Esophagus (tissue), 2 donors: ENCODE results near the gene SIGLEC15. TPM values are rescaled to one million over a fixed set of nuclear protein-coding genes. Genes with fewer than 3 reads are reported as not detected.

Source experiments
- H3K27ac ChIP-seq, 2 donors: one replicate each; pipeline ENCODE4 v1.5.1; 2013; ENCODE audit warnings: low read depth in 2 of 2, mild to moderate bottlenecking in 2 of 2, inconsistent platforms in 1 of 2, low read length in 1 of 2, moderate library complexity in 1 of 2
- H3K27me3 ChIP-seq, 2 donors: one replicate each; pipeline ENCODE4 v1.6.1; 2013; ENCODE audit warnings: low read length in 2 of 2, control low read depth in 1 of 2, mild to moderate bottlenecking in 1 of 2; ENCODE audit not compliant: insufficient read depth in 2 of 2, control insufficient read depth in 1 of 2
- H3K36me3 ChIP-seq, 2 donors: one replicate each; pipeline ENCODE4 v1.6.1; 2013; ENCODE audit warnings: low read length in 1 of 2; ENCODE audit not compliant: control insufficient read depth in 2 of 2, insufficient read depth in 2 of 2
- H3K4me1 ChIP-seq, 2 donors: one replicate each; pipeline ENCODE4 v1.6.1; 2013; ENCODE audit warnings: low read length in 1 of 2; ENCODE audit not compliant: control insufficient read depth in 2 of 2, insufficient read depth in 2 of 2
- H3K4me3 ChIP-seq, 2 donors: one replicate each; pipeline ENCODE4 v1.5.1; 2013; ENCODE audit warnings: low read length in 2 of 2, mild to moderate bottlenecking in 2 of 2, low read depth in 1 of 2, moderate library complexity in 1 of 2
- H3K9me3 ChIP-seq, 2 donors: one replicate each; pipeline ENCODE4 v1.6.1; 2013; ENCODE audit warnings: mild to moderate bottlenecking in 2 of 2, low read depth in 1 of 2, low read length in 1 of 2, moderate library complexity in 1 of 2; ENCODE audit not compliant: control insufficient read depth in 2 of 2, insufficient read depth in 1 of 2
- WGBS, 2 donors: extraction: QIAGEN DNeasy Blood & Tissue Kit; methylation state at CpG; one replicate each; pipeline ENCODE4 v1.1.7; 2013; 5-methylcytosine and 5-hydroxymethylcytosine counted together
- polyA plus RNA-seq, 2 donors: library from polyadenylated mRNA; stranded (reverse); fragments of 200-250 nt; gene quantifications; one replicate each; pipeline ENCODE4 v1.2.3, GENCODE V29; 2013
- donor health status: healthy with polysubstance abuse.
- donor health status: Bipolar disorder and iron deficiency.

SIGLEC15 gene
- polyA plus RNA-seq, 2 donors: 0.02 TPM; not detected in 1

DNA sequence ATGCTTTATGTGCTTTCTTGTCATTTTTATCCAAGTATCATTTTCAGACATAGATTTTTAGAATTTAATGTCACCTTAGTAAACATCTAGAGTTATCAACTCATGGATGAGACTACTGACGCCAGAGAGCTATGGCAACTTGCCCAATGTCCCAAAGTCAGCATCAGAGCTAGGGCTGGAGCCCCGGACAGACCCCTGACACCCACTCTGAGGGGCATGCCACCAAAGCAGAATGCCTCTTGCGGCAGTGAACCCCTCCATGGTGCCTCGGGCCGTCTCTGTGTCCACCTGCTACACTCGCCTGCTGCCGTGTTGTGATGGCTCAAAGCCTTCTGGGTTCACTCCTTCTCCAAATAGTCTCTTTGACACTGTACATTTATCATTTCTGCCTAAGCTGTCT lies 5.4 kb downstream of the SIGLEC15 start:
- H3K4me1 ChIP-seq: peaks cover 2 to 6% of the 10 kb centered on the region in 2 donors
- no peak overlapping the region for H3K4me3 ChIP-seq
- 65 to 83% methylated on average over 7 of the region's 7 CpGs for WGBS, 2 donors
- H3K27me3 ChIP-seq: peaks cover 7 to 17% of the 10 kb centered on the region in 2 donors
- H3K36me3 ChIP-seq: no peaks in the 10 kb centered on the region
- no peak overlapping the region for H3K27ac ChIP-seq
- peaks cover 0 to 2% of the 10 kb centered on the region in 2 donors for H3K9me3 ChIP-seq

DNA sequence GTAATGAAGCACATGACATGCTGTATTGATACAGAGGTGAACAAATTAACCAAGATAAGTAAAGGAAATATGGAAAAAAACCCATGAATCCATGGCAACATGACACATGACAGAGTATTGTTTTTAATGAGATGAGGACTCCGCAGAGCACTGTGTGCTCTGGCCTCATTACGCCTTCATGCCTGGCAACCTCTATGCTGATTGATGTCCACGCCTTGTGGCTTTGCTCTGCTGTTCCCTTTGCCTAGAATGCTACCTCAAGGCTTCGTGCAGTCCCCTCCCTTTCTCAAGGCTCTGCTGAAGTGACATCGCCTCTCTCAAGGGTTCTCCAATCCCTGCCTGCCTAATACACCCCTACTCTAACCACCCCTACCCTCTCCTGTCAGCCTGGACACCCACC lies 8.4 kb downstream of the SIGLEC15 start:
- no peak overlapping the region for H3K27ac ChIP-seq

DNA sequence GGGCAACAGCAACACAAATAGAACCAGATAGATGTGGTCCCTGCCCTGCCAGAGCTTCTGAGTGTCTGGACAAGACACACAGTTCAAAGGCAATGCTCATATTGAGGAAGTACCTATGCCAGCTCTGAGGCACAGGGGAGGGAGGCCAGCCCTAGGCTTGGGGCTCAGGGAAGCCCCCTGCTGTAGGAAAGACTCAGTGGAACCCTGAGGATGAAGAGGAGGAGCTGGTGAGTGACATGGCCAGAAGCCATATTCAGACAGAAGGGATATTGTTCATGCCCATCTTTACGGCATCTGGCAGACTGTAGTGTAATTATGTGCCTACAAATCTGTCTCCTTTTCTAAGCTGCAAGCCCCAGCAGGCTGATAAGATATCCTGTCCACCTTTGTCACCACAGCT lies 8.8 kb downstream of the SIGLEC15 start:
- H3K27ac ChIP-seq: no peak overlapping the region
- no peaks in the 10 kb centered on the region for H3K36me3 ChIP-seq
- H3K9me3 ChIP-seq: peaks cover 0 to 2% of the 10 kb centered on the region in 2 donors
- peaks cover 2 to 8% of the 10 kb centered on the region in 2 donors for H3K4me1 ChIP-seq
- H3K4me3 ChIP-seq: no peak overlapping the region
- 80 to 83% methylated on average over 1 of the region's 1 CpG for WGBS, 2 donors
- peaks cover 21 to 22% of the 10 kb centered on the region in 2 donors for H3K27me3 ChIP-seq

More for the DNA sequence above, 8.4 kb downstream of the SIGLEC15 start:
- Histone ChIP-seq H3K27me3 (peaks cover 16 to 22% of the 10 kb centered on the region in 2 donors), H3K4me1 (peaks cover 2 to 7% of the 10 kb centered on the region in 2 donors), H3K4me3 (no peak overlapping the region), H3K36me3 (no peaks in the 10 kb centered on the region), H3K9me3 (peaks cover 0 to 2% of the 10 kb centered on the region in 2 donors)
- WGBS, 2 donors: 69 to 80% methylated on average over 5 of the region's 5 CpGs

DNA sequence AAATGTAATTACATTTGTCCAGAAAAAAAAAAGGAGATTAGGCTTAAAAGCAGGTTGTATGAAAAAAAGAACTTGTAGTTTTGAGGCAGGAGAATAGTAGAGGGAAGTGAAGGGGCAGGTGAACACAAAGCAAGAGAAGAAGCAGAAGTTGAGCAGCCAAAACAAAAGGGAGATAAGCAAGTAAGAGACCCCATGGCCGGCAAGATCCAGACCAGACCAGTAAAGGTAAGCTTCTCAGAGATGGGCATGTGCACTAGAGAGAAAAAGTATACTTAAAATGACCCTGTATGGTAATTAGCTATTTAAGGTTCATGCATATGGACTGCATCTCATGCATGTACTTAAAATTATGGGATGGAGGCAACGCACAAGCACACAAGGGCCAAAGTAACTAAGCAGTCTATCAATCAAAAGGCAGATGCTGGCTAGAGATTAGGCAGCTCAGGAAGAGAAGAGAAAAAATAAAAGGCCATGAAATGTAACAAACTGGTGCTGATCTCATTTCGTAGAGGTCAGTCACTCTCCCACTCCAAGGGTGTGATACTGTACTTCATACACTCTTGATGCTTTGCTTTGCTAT lies 9.7 kb downstream of the SIGLEC15 start:
- H3K4me3 ChIP-seq: no peak overlapping the region

DNA sequence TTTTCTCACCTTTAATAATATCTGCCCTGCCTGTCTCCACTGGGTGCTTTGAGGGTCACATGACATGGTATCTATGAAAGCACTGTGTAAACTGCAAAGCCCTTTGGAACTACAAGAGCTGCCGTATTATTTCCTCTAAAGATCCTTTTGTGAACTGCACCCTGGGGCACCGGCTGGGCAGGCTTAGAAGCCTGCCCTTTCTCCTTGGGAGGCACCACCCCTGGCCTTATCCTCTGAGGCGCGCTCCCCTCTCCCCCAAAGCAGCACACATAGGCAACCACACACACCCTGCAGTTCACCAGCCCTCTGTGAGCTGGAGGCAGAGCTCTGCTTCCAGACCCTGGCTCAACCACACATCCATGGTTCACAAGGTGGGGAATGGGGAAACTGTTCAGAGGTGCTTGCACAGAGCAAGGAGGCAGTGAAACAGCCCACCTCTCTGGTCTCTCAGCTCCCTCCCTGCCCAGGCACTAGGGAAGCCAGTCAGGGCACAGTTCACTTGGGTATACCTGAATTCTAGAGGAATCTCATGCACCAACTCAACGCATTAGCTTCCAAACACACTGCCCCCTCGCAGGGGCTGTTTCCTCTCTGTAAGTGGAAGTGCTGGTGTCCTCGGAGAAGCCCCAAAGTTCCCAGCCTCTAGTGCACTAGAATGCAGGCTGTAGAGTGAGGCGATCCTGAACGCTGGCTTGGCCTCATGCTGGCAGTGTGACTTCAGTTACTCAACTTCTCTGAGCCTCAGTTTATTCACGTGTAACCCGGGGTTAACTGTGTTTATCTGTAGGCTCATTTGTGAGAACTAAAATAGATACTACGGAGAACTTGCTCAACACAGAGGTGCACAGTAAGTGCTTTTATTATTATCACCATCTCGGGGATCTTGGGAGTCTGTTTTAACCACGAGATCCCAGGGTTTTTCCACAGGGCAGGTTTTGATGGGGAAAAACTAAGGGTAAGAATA lies 11.0 kb downstream of the SIGLEC15 start:
- 53 to 56% methylated on average over 14 of the region's 14 CpGs for WGBS, 2 donors
- peaks cover 0 to 2% of the 10 kb centered on the region in 2 donors for H3K9me3 ChIP-seq
- H3K27me3 ChIP-seq: peaks cover 20 to 21% of the 10 kb centered on the region in 2 donors
- no peak overlapping the region for H3K27ac ChIP-seq
- H3K36me3 ChIP-seq: no peaks in the 10 kb centered on the region
- peaks cover 2 to 8% of the 10 kb centered on the region in 2 donors for H3K4me1 ChIP-seq
- no peak overlapping the region for H3K4me3 ChIP-seq

More for the DNA sequence above, 9.7 kb downstream of the SIGLEC15 start:
- no peaks in the 10 kb centered on the region for H3K36me3 ChIP-seq
- peaks cover 2 to 8% of the 10 kb centered on the region in 2 donors for H3K4me1 ChIP-seq
- peaks cover 0 to 2% of the 10 kb centered on the region in 2 donors for H3K9me3 ChIP-seq
- H3K27me3 ChIP-seq: peaks cover 20 to 21% of the 10 kb centered on the region in 2 donors
- 62 to 66% methylated on average over 3 of the region's 3 CpGs for WGBS, 2 donors
- no peak overlapping the region for H3K27ac ChIP-seq

DNA sequence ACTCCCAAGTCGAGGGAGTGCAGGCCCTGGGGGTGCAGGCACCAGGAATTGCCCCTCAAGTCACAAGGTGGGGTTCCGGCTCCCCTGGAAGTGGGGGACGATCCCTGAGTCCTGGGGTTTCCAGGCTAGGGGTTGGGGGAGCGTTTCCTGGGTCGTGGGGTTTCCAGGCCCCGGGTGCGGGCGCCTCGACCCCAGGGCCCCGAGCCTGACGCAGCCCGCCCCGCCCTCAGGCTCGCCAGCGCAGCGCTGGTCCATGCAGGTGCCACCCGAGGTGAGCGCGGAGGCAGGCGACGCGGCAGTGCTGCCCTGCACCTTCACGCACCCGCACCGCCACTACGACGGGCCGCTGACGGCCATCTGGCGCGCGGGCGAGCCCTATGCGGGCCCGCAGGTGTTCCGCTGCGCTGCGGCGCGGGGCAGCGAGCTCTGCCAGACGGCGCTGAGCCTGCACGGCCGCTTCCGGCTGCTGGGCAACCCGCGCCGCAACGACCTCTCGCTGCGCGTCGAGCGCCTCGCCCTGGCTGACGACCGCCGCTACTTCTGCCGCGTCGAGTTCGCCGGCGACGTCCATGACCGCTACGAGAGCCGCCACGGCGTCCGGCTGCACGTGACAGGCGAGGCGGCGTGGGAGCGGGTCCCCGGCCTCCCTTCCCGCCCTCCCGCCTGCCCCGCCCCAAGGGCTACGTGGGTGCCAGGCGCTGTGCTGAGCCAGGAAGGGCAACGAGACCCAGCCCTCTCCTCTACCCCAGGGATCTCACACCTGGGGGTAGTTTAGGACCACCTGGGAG lies 12.0 kb downstream of the SIGLEC15 start:
- H3K9me3 ChIP-seq: no peaks in the 10 kb centered on the region
- H3K4me3 ChIP-seq: peak overlapping the region; percentile 14 to 28
- H3K36me3 ChIP-seq: no peaks in the 10 kb centered on the region
- 8% methylated on average over 53 to 84 of the region's 84 CpGs for WGBS, 2 donors
- H3K27me3 ChIP-seq: peaks cover 19 to 21% of the 10 kb centered on the region in 2 donors
- H3K27ac ChIP-seq: no peak overlapping the region
- H3K4me1 ChIP-seq: peaks cover 2 to 8% of the 10 kb centered on the region in 2 donors

DNA sequence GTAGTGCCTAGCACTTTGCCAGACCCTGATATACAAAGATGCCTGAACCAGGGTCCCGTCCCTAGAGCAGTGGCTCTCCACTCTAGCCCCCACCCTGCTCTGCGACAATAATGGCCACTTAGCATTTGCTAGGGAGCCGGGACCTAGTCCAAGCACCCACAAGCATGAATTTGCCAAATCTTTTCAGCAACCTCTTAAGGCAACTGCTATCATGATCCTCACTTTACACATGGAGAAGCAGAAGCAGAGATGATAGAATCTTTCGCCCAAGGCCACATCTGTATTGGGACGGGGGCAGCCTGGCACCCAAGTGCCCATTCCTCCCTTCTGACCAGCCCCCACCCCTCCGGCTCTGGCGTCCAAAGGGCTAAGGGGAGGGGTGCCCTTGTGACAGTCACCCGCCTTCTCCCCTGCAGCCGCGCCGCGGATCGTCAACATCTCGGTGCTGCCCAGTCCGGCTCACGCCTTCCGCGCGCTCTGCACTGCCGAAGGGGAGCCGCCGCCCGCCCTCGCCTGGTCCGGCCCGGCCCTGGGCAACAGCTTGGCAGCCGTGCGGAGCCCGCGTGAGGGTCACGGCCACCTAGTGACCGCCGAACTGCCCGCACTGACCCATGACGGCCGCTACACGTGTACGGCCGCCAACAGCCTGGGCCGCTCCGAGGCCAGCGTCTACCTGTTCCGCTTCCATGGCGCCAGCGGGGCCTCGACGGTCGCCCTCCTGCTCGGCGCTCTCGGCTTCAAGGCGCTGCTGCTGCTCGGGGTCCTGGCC lies 13.0 kb downstream of the SIGLEC15 start:
- H3K4me3 ChIP-seq: no peak overlapping the region
- WGBS, 2 donors: 16 to 28% methylated on average over 41 to 53 of the region's 53 CpGs
- no peak overlapping the region for H3K27ac ChIP-seq
- peaks cover 13 to 21% of the 10 kb centered on the region in 2 donors for H3K27me3 ChIP-seq
- peaks cover 2 to 8% of the 10 kb centered on the region in 2 donors for H3K4me1 ChIP-seq
- H3K36me3 ChIP-seq: no peaks in the 10 kb centered on the region
- no peaks in the 10 kb centered on the region for H3K9me3 ChIP-seq

DNA sequence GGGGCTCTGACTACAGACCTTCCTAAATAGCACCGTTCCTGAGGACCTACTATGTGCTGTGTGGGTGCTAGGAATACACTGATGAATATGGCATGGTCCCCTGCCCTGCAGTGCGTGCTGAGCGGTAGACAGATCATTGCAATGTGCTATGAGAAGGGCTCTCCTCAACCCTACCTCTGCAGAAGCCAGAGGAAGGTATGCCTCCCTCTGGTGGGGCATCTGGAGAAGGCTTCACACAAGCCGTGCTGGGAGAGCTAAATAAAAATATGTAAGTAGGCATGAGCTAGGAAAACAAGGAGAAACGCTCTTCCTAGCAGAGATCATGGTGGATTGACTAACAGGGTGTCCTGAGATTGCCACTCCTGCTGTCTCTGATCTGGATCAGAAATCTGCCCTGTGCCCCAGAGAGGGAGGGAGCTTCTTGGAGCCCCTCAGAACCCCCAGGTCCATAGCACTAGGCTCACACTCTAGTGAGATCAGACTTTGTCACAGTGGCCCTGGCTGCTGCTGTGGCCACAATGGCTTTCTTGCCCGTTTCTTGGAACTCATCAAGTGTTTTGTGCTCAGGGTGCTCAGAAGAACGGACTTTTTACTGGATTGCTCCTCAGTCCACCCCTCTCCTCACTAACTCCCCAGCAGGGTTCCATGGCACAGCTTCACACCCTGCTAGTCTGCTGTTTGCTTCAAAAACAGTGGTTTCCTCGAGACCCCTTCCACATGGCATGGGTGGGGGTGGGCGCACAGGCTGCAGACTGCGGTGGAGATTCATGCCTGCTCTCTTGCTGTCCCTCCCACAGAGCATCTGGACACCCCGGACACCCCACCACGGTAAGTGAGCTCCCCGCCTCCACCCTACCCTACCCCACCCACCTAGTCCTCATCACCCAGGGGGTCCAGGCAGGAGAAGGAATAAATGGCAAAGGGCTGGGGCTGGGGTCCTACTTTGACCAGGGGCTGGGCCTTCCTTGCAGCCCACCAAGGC lies 14.2 kb downstream of the SIGLEC15 start:
- no peak overlapping the region for H3K4me3 ChIP-seq
- 57% methylated on average over 13 of the region's 13 CpGs for WGBS, 2 donors
- H3K9me3 ChIP-seq: no peaks in the 10 kb centered on the region

More for the DNA sequence above, 14.2 kb downstream of the SIGLEC15 start:
- peaks cover 5 to 16% of the 10 kb centered on the region in 2 donors for H3K27me3 ChIP-seq
- no peak overlapping the region for H3K27ac ChIP-seq
- H3K4me1 ChIP-seq: peaks cover 2 to 8% of the 10 kb centered on the region in 2 donors
- no peaks in the 10 kb centered on the region for H3K36me3 ChIP-seq
